ENCODE data around the gene IFI16.

DNA sequence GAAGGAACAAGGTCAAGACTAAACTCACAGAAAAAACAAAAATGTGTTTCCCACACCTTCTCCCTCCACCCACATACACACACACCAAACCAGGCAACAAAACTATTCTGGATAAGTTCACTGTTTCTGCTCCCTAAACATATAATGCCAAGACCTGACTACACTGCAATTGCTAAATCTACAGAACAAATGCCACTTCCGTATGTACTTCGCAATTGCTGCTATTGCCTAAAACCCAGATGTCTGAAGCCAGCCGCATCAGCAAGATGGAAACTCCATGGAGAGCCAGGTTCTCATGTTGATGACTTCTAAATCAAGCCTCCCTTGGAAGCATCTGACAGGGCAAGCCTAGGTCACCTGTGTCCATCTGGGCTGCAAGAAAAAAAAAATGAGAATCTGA, 75.2 kb downstream of the IFI16 start:
- TF ChIP-seq, protein P1, sequence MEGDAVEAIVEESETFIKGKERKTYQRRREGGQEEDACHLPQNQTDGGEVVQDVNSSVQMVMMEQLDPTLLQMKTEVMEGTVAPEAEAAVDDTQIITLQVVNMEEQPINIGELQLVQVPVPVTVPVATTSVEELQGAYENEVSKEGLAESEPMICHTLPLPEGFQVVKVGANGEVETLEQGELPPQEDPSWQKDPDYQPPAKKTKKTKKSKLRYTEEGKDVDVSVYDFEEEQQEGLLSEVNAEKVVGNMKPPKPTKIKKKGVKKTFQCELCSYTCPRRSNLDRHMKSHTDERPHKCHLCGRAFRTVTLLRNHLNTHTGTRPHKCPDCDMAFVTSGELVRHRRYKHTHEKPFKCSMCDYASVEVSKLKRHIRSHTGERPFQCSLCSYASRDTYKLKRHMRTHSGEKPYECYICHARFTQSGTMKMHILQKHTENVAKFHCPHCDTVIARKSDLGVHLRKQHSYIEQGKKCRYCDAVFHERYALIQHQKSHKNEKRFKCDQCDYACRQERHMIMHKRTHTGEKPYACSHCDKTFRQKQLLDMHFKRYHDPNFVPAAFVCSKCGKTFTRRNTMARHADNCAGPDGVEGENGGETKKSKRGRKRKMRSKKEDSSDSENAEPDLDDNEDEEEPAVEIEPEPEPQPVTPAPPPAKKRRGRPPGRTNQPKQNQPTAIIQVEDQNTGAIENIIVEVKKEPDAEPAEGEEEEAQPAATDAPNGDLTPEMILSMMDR (conservative IDR thresholded peaks at IDR 0.05; ENCODE audit: low read length), result no peak
- TF ChIP-seq EZH2phosphoT487 (IDR thresholded peaks at IDR 0.05; ENCODE audit: borderline replicate concordance), result no peak

Data from Loucy (cell line).